ENCODE results near the gene UNC5B. TPM values are rescaled to one million over a fixed set of nuclear protein-coding genes. Genes with fewer than 3 reads are reported as not detected.

UNC5B gene
- total and polyA plus RNA-seq, 10 donors, result 0.74 to 21.1 (median 11.3) TPM

GRCh38 chr10:71289421-71290130, 77.2 kb downstream of the UNC5B start:
- Histone ChIP-seq H3K4me1 (peaks cover 0 to 23% (median 13%) of the 10 kb centered on the region in 6 donors), H3K27me3 (replicated peaks in 1 of 7) (no peaks in the 10 kb centered on the region), H3K27ac (no peak overlapping the region), H3K36me3 (peaks cover 0 to 60% (median 0%) of the 10 kb centered on the region in 6 donors), H3K4me3 (no peak overlapping the region), H3K9me3 (no peaks in the 10 kb centered on the region)
- DNase-seq, result no peak
- WGBS, 5 donors, result 38 to 48% (median 44%) methylated on average over 12 of the region's 12 CpGs
- intact Hi-C loops (cut with DNase I; ENCODE audit: low total_unique reads), result loop anchor here (10.0 kb wide), 1 partner anchor 365 kb away; no protein-coding TSS in a partner anchor
- TF ChIP-seq POLR2A (IDR thresholded peaks at IDR 0.05), result no peak
- peak; percentile 30 to 43 (median 39) for TF ChIP-seq POLR2AphosphoS5 (IDR thresholded peaks at IDR 0.05)
- no peak for TF ChIP-seq CTCF (IDR thresholded peaks at IDR 0.05 in 8 of 11, conservative IDR thresholded peaks at IDR 0.05 in 3 of 11)

GRCh38 chr10:71290331-71290730, 78.0 kb downstream of the UNC5B start:
- Histone ChIP-seq H3K9me3 (no peaks in the 10 kb centered on the region), H3K27me3 (replicated peaks in 1 of 7) (no peaks in the 10 kb centered on the region), H3K36me3 (peaks cover 0 to 64% (median 0%) of the 10 kb centered on the region in 6 donors), H3K4me1 (peaks cover 0 to 18% (median 11%) of the 10 kb centered on the region in 6 donors), H3K4me3 (no peak overlapping the region), H3K27ac (no peak overlapping the region)
- intact Hi-C loops (cut with DNase I; ENCODE audit: low total_unique reads), result no loop called here
- DNase-seq, result no peak
- 72 to 96% (median 90%) methylated on average over 3 of the region's 3 CpGs for WGBS, 5 donors
- no peak for TF ChIP-seq CTCF (IDR thresholded peaks at IDR 0.05 in 8 of 11, conservative IDR thresholded peaks at IDR 0.05 in 3 of 11)

GRCh38 chr10:71290806-71291527, 78.6 kb downstream of the UNC5B start:
- Histone ChIP-seq H3K9me3 (no peaks in the 10 kb centered on the region), H3K36me3 (peaks cover 0 to 64% (median 1%) of the 10 kb centered on the region in 6 donors), H3K4me3 (no peak overlapping the region), H3K4me1 (peaks cover 0 to 18% (median 11%) of the 10 kb centered on the region in 6 donors), H3K27ac (no peak overlapping the region), H3K27me3 (replicated peaks in 1 of 7) (peaks cover 0 to 6% (median 0%) of the 10 kb centered on the region in 7 donors)
- intact Hi-C loops (cut with DNase I; ENCODE audit: low total_unique reads), result no loop called here
- DNase-seq, result no peak
- 78 to 94% (median 88%) methylated on average over 17 to 26 of the region's 26 CpGs for WGBS, 5 donors
- no peak for TF ChIP-seq POLR2AphosphoS5 (IDR thresholded peaks at IDR 0.05)
- no peak for TF ChIP-seq POLR2A (IDR thresholded peaks at IDR 0.05)
- no peak for TF ChIP-seq CTCF (IDR thresholded peaks at IDR 0.05 in 8 of 11, conservative IDR thresholded peaks at IDR 0.05 in 3 of 11)

GRCh38 chr10:71291528-71291900, 79.1 kb downstream of the UNC5B start:
- H3K4me3 ChIP-seq, result no peak overlapping the region
- peaks cover 0 to 64% (median 4%) of the 10 kb centered on the region in 6 donors for H3K36me3 ChIP-seq
- H3K9me3 ChIP-seq, result no peaks in the 10 kb centered on the region
- WGBS, 5 donors, result 90 to 94% (median 91%) methylated on average over 4 to 13 of the region's 13 CpGs
- H3K27me3 ChIP-seq (replicated peaks in 1 of 7), result peaks cover 0 to 8% (median 0%) of the 10 kb centered on the region in 7 donors
- H3K27ac ChIP-seq, result no peak overlapping the region
- intact Hi-C loops (cut with DNase I; ENCODE audit: low total_unique reads), result no loop called here
- TF ChIP-seq POLR2AphosphoS5 (IDR thresholded peaks at IDR 0.05), result no peak
- no peak for TF ChIP-seq CTCF (IDR thresholded peaks at IDR 0.05 in 8 of 11, conservative IDR thresholded peaks at IDR 0.05 in 3 of 11)
- TF ChIP-seq POLR2A (IDR thresholded peaks at IDR 0.05), result no peak
- peaks cover 0 to 18% (median 11%) of the 10 kb centered on the region in 6 donors for H3K4me1 ChIP-seq
- DNase-seq, result no peak
